Activated B cell treated with CpG ODN at 0.5 μM for 24 hours (primary cell): ENCODE data around the gene TSPAN15. TPM values are rescaled to one million over a fixed set of nuclear protein-coding genes. Genes with fewer than 3 reads are reported as not detected.

Source experiments
- ATAC-seq: fragments of 200-7000 bp; cut with Tn5 transposase; one replicate; pipeline ENCODE4 v1.10.0; 2021; ENCODE audit warnings: low read depth, mild to moderate bottlenecking, moderate library complexity
- CTCF ChIA-PET: fragments of 350-600 bp; sonication (Branson Sonifier 250); formaldehyde crosslinking; loops from one replicate; lab custom pipeline; 2021; ENCODE audit warnings: antibody characterized with exemption; lab: Charles Lee
- POLR2A ChIA-PET: fragments of 350-600 bp; sonication (Branson Sonifier 250); formaldehyde crosslinking; loops from one replicate; lab custom pipeline; 2021; ENCODE audit warnings: antibody characterized with exemption; lab: Charles Lee
- DNase-seq: peaks from one replicate; pipeline ENCODE4 v3.0.0; 2022
- H3K27ac Mint-ChIP-seq: one replicate; pipeline ENCODE4 v1.8.0; 2020; ENCODE audit warnings: mixed read lengths
- H3K27me3 Mint-ChIP-seq: one replicate; pipeline ENCODE4 v1.8.0; 2021; ENCODE audit warnings: mixed read lengths
- H3K36me3 Mint-ChIP-seq: one replicate; pipeline ENCODE4 v1.8.0; 2021; ENCODE audit warnings: low read depth, mixed read lengths
- H3K4me1 Mint-ChIP-seq: one replicate; pipeline ENCODE4 v1.8.0; 2021; ENCODE audit warnings: mixed read lengths
- H3K4me3 Mint-ChIP-seq: one replicate; pipeline ENCODE4 v1.8.0; 2020; ENCODE audit warnings: mild to moderate bottlenecking, mixed read lengths
- H3K9me3 Mint-ChIP-seq: one replicate; pipeline ENCODE4 v1.8.0; 2020; ENCODE audit warnings: mixed read lengths
- intact Hi-C: fragments of 100-400 bp; cut with micrococcal nuclease; formaldehyde crosslinking; loops from one replicate; pipeline ENCODE4 v1.15.1; 2024
- total RNA-seq: library from RNA; stranded (reverse); gene quantifications from 2 replicates; pipeline ENCODE4 v1.2.3, GENCODE V29; 2022
- TF ChIP-seq, protein P1 (sequence below): fragments of 200-600 bp; IDR thresholded peaks from one replicate; pipeline ENCODE4 v1.8.0; 2022; ENCODE audit warnings: antibody characterized with exemption, mild to moderate bottlenecking

Gene TSPAN15
- total RNA-seq, 1 donor from 2014 or later, result 0.35 TPM

DNA sequence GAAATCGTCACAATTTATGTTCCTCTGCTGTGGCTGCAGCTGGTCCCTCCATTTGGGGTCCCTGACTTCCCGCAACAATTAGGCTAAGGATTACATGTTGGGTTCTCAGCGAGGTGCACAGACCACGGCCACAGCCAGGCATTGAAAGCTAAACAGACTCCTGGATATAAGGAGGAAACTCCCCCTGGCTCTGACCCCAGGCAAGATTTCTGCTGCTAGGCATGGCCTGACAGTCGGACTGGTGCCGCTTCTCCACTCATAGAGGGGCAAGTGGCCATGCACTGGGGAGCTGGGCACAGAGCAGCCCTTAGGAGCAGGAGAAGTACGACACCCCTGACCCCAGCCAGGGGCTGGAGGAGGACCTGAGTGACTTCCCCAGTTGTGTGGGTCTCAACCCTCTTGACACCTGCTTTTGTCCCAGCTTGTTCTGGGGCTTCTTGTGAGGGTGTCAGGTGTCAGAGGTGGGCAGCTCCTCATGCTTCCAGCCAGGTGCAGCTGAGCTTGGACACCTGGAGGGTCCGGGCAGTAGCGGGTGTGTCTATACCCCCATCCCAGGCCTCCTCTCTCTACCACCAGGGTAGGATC lies 38.3 kb downstream of the TSPAN15 start:
- no peaks in the 10 kb centered on the region for H3K27me3 Mint-ChIP-seq
- peaks cover 3% of the 10 kb centered on the region for H3K36me3 Mint-ChIP-seq
- DNase-seq (no peak), ATAC-seq (no peak)
- H3K9me3 Mint-ChIP-seq, result peaks cover 12% of the 10 kb centered on the region
- ChIA-PET POLR2A (no interaction called here), CTCF (no interaction called here)
- no peak overlapping the region for H3K4me3 Mint-ChIP-seq
- intact Hi-C loops, result no loop called here
- H3K27ac Mint-ChIP-seq, result no peak overlapping the region
- H3K4me1 Mint-ChIP-seq, result no peaks in the 10 kb centered on the region
- TF ChIP-seq, protein P1, sequence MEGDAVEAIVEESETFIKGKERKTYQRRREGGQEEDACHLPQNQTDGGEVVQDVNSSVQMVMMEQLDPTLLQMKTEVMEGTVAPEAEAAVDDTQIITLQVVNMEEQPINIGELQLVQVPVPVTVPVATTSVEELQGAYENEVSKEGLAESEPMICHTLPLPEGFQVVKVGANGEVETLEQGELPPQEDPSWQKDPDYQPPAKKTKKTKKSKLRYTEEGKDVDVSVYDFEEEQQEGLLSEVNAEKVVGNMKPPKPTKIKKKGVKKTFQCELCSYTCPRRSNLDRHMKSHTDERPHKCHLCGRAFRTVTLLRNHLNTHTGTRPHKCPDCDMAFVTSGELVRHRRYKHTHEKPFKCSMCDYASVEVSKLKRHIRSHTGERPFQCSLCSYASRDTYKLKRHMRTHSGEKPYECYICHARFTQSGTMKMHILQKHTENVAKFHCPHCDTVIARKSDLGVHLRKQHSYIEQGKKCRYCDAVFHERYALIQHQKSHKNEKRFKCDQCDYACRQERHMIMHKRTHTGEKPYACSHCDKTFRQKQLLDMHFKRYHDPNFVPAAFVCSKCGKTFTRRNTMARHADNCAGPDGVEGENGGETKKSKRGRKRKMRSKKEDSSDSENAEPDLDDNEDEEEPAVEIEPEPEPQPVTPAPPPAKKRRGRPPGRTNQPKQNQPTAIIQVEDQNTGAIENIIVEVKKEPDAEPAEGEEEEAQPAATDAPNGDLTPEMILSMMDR, result no peak

DNA sequence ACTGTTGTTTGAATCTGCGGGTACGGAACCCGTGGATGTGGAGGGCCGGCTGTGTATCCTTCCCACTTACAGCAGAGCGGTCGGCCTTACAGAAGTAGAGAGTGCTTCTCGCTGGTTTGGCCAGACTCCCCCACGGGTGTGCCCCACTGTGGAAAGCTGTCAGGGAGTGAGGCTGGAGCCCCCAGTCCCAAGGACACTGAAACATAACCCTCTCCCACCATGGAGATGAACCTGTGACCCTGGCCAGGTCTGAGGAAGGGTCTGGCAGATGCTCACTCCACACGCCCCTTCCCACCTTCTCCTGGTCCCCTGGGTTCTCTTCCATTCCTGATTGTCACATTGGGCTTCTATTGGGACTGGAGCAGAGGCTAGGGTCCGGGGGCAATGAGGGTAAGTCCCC lies 39.6 kb downstream of the TSPAN15 start:
- H3K27ac Mint-ChIP-seq, result no peak overlapping the region
- H3K9me3 Mint-ChIP-seq, result peaks cover 12% of the 10 kb centered on the region
- intact Hi-C loops, result no loop called here
- no peaks in the 10 kb centered on the region for H3K4me1 Mint-ChIP-seq
- DNase-seq (no peak), ATAC-seq (no peak)
- ChIA-PET POLR2A (no interaction called here), CTCF (no interaction called here)
- no peaks in the 10 kb centered on the region for H3K27me3 Mint-ChIP-seq
- no peak overlapping the region for H3K4me3 Mint-ChIP-seq
- TF ChIP-seq, protein P1, result no peak
- H3K36me3 Mint-ChIP-seq, result peaks cover 3% of the 10 kb centered on the region

DNA sequence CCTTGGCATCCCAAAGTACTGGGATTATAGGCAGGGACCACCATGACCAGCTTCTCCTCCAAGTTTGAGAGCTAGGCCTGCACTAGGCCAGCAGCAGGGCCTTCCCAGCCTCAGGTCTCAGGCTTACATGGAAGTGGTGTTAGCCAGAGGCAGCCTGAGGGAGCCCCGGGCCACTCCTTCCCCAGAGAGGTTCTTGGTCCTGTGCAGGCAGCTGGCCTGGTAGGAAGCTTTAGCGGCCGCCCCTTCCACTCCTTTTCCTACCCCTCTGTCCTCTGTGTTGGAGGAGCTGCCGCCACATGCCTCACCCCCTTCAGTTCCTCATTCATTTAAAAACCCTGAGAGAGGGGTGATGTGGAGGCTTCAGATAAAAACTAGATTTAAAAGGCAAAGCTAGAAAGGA lies 40.3 kb downstream of the TSPAN15 start:
- intact Hi-C loops, result no loop called here
- no peak overlapping the region for H3K27ac Mint-ChIP-seq
- ChIA-PET CTCF (no interaction called here), POLR2A (no interaction called here)
- DNase-seq (no peak), ATAC-seq (no peak)
- peaks cover 12% of the 10 kb centered on the region for H3K9me3 Mint-ChIP-seq
- H3K4me3 Mint-ChIP-seq, result no peak overlapping the region
- TF ChIP-seq, protein P1, result no peak
- peaks cover 3% of the 10 kb centered on the region for H3K36me3 Mint-ChIP-seq
- H3K4me1 Mint-ChIP-seq, result no peaks in the 10 kb centered on the region
- H3K27me3 Mint-ChIP-seq, result no peaks in the 10 kb centered on the region

DNA sequence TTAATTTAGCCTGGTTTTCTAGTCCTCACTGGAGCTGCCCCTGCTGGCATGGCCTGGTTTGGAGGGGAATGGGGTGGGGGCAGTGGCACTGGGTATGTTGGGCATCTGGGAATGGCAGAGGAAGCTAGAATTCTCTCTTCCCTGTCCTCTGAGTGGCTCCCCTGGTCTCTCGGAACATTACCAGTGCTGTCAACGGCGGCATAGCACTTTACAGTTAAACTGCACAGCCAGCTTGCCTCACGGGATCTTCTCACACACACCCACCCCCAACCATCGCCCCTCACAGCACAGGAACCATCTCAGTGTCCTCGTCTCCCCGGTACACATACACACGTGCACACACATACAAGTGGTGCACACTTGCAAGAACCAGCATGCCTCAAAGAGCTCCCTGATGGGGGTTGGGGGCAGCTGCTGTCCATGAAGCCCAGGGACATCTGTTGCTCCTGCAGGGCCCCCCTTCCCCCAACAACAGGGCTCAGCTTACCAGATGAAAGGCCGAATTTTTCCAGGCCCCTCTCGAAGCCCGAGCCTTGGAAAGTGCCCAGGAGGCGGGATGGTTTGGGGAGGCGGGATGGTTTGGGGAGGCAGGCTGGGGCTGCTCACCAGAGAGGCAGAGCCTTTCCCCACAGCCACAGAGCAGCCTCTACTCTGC lies 41.0 kb downstream of the TSPAN15 start:
- H3K27me3 Mint-ChIP-seq, result no peaks in the 10 kb centered on the region
- peaks cover 3% of the 10 kb centered on the region for H3K36me3 Mint-ChIP-seq
- H3K4me3 Mint-ChIP-seq, result no peak overlapping the region
- CTCF ChIA-PET, result no interaction called here
- intact Hi-C loops, result no loop called here
- no peaks in the 10 kb centered on the region for H3K4me1 Mint-ChIP-seq
- POLR2A ChIA-PET, result no interaction called here
- ATAC-seq (no peak), DNase-seq (no peak)
- peaks cover 12% of the 10 kb centered on the region for H3K9me3 Mint-ChIP-seq
- TF ChIP-seq, protein P1, result no peak
- no peak overlapping the region for H3K27ac Mint-ChIP-seq

DNA sequence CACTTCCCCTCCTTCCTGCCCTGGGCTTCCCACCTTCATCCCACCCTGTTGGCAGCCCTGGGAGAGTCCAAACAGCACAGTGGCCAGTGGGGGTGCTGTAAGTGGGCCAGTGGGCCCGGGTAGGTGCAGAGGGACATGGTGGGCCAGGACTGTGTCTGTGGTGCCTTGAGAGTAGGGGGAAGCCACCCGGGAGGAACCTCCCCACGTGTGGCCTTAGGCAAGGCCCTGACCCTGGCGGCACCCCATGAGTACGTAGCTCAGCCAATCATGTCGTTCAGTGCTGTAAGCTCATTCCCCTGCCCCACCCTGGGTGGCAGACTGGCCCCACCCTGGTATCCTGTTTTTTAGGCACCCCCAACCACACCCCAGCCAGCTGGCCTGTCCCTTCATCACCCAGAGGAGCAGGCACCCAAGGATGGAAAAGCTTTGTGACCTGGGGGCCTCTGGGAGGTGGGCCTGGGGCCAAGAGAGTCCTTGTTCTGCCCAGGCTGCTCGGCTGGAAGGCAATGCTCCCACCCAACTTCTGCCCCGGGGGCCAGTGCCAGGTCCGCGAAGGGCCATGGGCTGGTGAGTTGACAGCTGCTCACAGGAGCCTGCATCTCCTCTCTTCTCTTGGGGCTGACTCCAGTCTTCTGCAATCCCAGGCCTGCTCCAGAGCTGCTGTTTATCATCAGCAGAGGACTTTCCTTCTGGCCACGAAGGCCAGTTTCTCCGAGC lies 41.6 kb downstream of the TSPAN15 start:
- CTCF ChIA-PET, result no interaction called here
- no peak overlapping the region for H3K4me3 Mint-ChIP-seq

More for the DNA sequence above, 41.6 kb downstream of the TSPAN15 start:
- intact Hi-C loops, result no loop called here
- H3K27ac Mint-ChIP-seq, result no peak overlapping the region
- TF ChIP-seq, protein P1, result no peak
- H3K4me1 Mint-ChIP-seq, result no peaks in the 10 kb centered on the region
- H3K9me3 Mint-ChIP-seq, result peaks cover 10% of the 10 kb centered on the region
- ATAC-seq (no peak), DNase-seq (no peak)
- peaks cover 3% of the 10 kb centered on the region for H3K36me3 Mint-ChIP-seq
- POLR2A ChIA-PET, result no interaction called here
- no peaks in the 10 kb centered on the region for H3K27me3 Mint-ChIP-seq
